IPS-20b (cell line): Measurements from ENCODE around the gene AFAP1.
A peak's percentile ranks its signal among the peaks of the same experiment; 100 is the strongest.

Experiments
- H3K27ac ChIP-seq: one replicate; pipeline ENCODE4 v1.5.1; 2013; ENCODE audit warnings: low read length
- H3K27me3 ChIP-seq: 2 replicates; pipeline ENCODE4 v1.6.1; 2013; ENCODE audit warnings: mild to moderate bottlenecking, low read length, inconsistent platforms; ENCODE audit not compliant: insufficient read depth
- H3K36me3 ChIP-seq: 2 replicates; pipeline ENCODE4 v1.6.1; 2013; ENCODE audit warnings: low read depth, mild to moderate bottlenecking, inconsistent platforms, low read length, moderate library complexity; ENCODE audit not compliant: insufficient read depth
- H3K4me1 ChIP-seq: 2 replicates; pipeline ENCODE4 v1.6.1; 2013; ENCODE audit warnings: mild to moderate bottlenecking, control low read depth, inconsistent platforms, low read length, moderate library complexity; ENCODE audit not compliant: insufficient read depth
- H3K4me3 ChIP-seq: 2 replicates; pipeline ENCODE4 v1.5.1; 2013; ENCODE audit warnings: mild to moderate bottlenecking, low read length, inconsistent platforms
- H3K9ac ChIP-seq: 2 replicates; pipeline ENCODE4 v1.6.1; 2013; ENCODE audit warnings: low read depth, mild to moderate bottlenecking, inconsistent platforms, low read length, moderate library complexity
- H3K9me3 ChIP-seq: 2 replicates; pipeline ENCODE4 v1.6.1; 2013; ENCODE audit warnings: mild to moderate bottlenecking, low read depth, low read length, inconsistent platforms; ENCODE audit not compliant: insufficient read depth

The AFAP1 gene

GRCh38 chr4:7894098-7894676 lies 45.5 kb downstream of the AFAP1 start:
- H3K9ac ChIP-seq: no peak overlapping the region
- H3K9me3 ChIP-seq: no peaks in the 10 kb centered on the region
- H3K4me3 ChIP-seq: no peak overlapping the region
- no peak overlapping the region for H3K27ac ChIP-seq
- H3K36me3 ChIP-seq: no peaks in the 10 kb centered on the region
- peaks cover 30% of the 10 kb centered on the region for H3K4me1 ChIP-seq
- H3K27me3 ChIP-seq: no peaks in the 10 kb centered on the region

GRCh38 chr4:7893539-7893938 lies 46.1 kb downstream of the AFAP1 start:
- no peak overlapping the region for H3K27ac ChIP-seq
- peaks cover 28% of the 10 kb centered on the region for H3K4me1 ChIP-seq
- no peaks in the 10 kb centered on the region for H3K36me3 ChIP-seq
- peaks cover 6% of the 10 kb centered on the region; the same call in 1 of the 2 replicates for H3K9me3 ChIP-seq
- no peaks in the 10 kb centered on the region for H3K27me3 ChIP-seq
- H3K4me3 ChIP-seq: no peak overlapping the region
- H3K9ac ChIP-seq: no peak overlapping the region

DNA sequence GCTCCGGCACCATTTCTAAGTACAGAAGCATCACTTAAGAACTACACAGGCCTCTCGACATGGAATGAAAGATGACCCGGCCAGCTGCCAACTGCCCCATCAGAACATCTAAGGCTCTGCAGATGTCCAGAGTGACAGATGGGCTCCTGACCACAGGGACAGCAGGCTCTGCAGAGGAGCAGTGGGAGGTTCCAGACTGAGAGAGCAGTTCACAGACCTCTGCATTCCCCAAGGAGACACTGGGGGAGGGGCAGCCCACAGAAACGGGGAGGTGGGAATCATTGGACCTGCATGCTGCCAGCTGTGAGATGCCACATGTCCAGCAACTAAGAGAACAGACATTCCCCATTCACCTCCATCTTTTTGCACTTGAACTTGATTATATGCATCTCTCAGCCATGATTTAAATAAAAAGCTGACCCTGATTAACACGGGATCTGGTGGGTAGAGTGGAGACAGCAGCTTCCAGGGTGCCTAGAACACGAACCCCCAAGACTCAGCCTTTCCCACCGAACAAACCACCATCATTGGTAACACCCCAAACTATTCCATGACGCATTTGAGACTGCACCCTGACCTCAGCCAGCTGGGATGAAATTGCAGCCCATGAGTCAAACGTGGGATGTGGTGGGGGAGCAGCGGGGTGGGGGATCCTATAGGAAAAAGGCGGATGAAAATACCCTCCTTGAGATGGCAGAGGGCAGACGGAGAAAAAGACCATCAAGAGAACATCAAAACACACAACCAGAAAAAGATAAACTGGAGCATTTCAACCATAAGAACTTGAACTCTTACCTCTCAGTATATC lies 47.2 kb downstream of the AFAP1 start:
- Histone ChIP-seq H3K36me3 (no peaks in the 10 kb centered on the region), H3K9ac (no peak overlapping the region), H3K9me3 (peaks cover 10% of the 10 kb centered on the region; the same call in 1 of the 2 replicates), H3K27me3 (no peaks in the 10 kb centered on the region), H3K27ac (no peak overlapping the region), H3K4me1 (peaks cover 28% of the 10 kb centered on the region), H3K4me3 (no peak overlapping the region)

- Histone ChIP-seq H3K9ac (peak overlapping the region; percentile 30; the same call in 1 of the 2 replicates), H3K4me1 (peaks cover 30% of the 10 kb centered on the region), H3K36me3 (no peaks in the 10 kb centered on the region), H3K9me3 (peaks cover 10% of the 10 kb centered on the region; the same call in 1 of the 2 replicates), H3K27me3 (no peaks in the 10 kb centered on the region), H3K27ac (peak overlapping the region; percentile 44), H3K4me3 (no peak overlapping the region)
Measured at GRCh38 chr4:7890635-7891393, 48.8 kb downstream of the AFAP1 start.

GRCh38 chr4:7887436-7887835 lies 52.2 kb downstream of the AFAP1 start:
- no peaks in the 10 kb centered on the region for H3K36me3 ChIP-seq
- H3K4me1 ChIP-seq: peaks cover 33% of the 10 kb centered on the region
- no peak overlapping the region for H3K9ac ChIP-seq
- H3K27ac ChIP-seq: no peak overlapping the region
- H3K9me3 ChIP-seq: peaks cover 10% of the 10 kb centered on the region; the same call in 1 of the 2 replicates
- no peaks in the 10 kb centered on the region for H3K27me3 ChIP-seq
- H3K4me3 ChIP-seq: no peak overlapping the region

DNA sequence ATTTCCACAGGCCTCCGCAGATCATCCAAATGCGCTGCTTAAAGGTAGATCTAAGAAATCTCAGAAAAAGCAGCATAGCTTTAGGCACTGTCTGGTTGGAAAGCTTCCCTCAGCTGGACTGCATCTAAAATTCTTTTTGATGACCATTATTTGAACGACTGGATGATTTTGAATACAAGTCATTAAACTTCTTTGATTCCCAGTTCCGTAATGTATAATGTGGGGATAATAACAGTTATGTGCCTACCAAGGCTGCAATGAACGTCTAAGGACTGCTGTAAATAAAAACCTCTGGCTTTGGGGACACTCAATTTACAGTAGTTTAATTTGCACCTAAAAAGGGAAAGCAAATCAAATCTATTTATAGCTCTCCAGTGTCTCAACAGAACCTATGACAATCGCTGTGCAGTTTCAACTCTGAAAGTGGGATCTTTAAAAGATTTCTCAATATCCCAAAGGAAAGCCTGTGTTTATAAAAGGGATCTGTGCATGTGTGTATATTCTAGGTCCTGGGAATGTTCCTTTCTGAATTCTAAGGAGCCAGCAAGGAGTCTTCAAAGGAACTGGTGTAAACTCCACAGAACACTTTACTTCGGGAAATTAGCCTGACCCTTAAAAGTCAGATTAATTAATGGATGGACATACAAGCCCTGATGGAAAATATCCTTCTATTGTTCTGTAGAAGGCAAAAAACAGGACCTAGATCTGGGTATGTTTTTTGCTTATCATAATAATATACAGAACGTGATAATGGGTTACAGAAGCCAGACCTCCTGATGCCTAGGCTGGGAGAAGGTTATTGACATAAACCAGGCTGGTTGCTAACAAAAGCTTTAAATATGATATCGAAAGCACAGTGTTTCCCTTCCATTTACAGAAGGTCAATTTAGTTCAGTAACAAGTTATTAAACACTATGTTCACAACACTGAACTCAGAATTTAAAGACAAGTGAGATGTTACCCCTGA lies 53.4 kb downstream of the AFAP1 start:
- no peaks in the 10 kb centered on the region for H3K27me3 ChIP-seq
- no peak overlapping the region for H3K4me3 ChIP-seq
- peaks cover 28% of the 10 kb centered on the region for H3K4me1 ChIP-seq
- no peak overlapping the region for H3K27ac ChIP-seq
- no peak overlapping the region; the same call in 1 of the 2 replicates for H3K9ac ChIP-seq
- no peaks in the 10 kb centered on the region for H3K36me3 ChIP-seq
- H3K9me3 ChIP-seq: peaks cover 10% of the 10 kb centered on the region; the same call in 1 of the 2 replicates

GRCh38 chr4:7885216-7886006 lies 54.2 kb downstream of the AFAP1 start:
- no peaks in the 10 kb centered on the region for H3K36me3 ChIP-seq
- no peak overlapping the region for H3K27ac ChIP-seq
- H3K27me3 ChIP-seq: no peaks in the 10 kb centered on the region

GRCh38 chr4:7880683-7881082 lies 59.0 kb downstream of the AFAP1 start:
- H3K9ac ChIP-seq: no peak overlapping the region
- H3K36me3 ChIP-seq: no peaks in the 10 kb centered on the region
- peaks cover 9% of the 10 kb centered on the region for H3K4me1 ChIP-seq
- H3K4me3 ChIP-seq: no peak overlapping the region
- H3K9me3 ChIP-seq: no peaks in the 10 kb centered on the region
- no peak overlapping the region for H3K27ac ChIP-seq
- no peaks in the 10 kb centered on the region for H3K27me3 ChIP-seq

More at GRCh38 chr4:7885216-7886006, 54.2 kb downstream of the AFAP1 start:
- H3K9me3 ChIP-seq: peaks cover 10% of the 10 kb centered on the region; the same call in 1 of the 2 replicates
- no peak overlapping the region; the same call in 1 of the 2 replicates for H3K9ac ChIP-seq
- H3K4me3 ChIP-seq: no peak overlapping the region; the same call in 1 of the 2 replicates
- H3K4me1 ChIP-seq: peaks cover 19% of the 10 kb centered on the region

DNA sequence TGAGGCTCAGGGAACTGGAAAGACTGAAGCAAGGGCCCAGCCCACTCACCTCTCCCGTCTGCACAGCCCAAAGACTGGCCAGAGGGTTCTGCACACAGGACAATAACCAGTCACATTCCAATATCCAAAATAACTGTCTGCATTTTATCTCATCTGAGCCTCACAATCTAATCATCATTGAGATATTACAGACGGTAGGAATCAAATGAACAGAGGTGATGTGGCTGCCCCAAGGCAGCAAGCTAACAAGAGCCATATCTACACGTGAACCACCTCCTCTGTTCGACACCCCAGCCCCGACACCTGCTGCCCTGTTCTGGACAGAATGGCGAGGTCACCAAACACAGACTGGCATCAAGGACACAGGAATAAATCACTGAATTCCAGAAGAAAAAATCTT lies 60.5 kb downstream of the AFAP1 start:
- Histone ChIP-seq H3K9me3 (no peaks in the 10 kb centered on the region), H3K9ac (no peak overlapping the region), H3K27me3 (no peaks in the 10 kb centered on the region), H3K36me3 (no peaks in the 10 kb centered on the region), H3K27ac (no peak overlapping the region), H3K4me3 (no peak overlapping the region), H3K4me1 (no peaks in the 10 kb centered on the region)

DNA sequence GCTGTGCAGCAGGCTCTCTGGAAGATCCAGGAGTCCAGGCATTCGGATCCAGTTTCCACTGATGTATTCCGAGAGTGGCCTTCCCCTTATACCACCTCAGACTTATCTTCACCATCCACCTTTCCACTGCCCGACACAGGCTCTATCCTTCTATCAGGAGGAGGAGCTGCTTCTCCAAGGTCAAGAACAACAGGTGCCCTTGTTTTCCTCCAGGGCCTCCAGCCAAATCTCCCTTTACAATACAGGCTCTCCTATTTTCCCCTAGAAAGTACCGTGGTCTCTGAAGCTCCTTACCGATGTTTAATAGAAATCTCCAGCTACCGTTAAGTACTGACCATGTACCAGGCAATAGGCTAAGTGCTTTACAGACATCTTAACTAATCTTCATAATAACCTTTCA lies 61.3 kb downstream of the AFAP1 start:
- Histone ChIP-seq H3K27ac (no peak overlapping the region), H3K27me3 (no peaks in the 10 kb centered on the region), H3K4me3 (no peak overlapping the region), H3K9me3 (0 out of 2 replicates have a peak, but pooled peaks cover 3% of the 10 kb centered on the region), H3K4me1 (no peaks in the 10 kb centered on the region), H3K9ac (no peak overlapping the region), H3K36me3 (no peaks in the 10 kb centered on the region)
